ENCODE results near the gene CPED1. TPM values are rescaled to one million over a fixed set of nuclear protein-coding genes. Genes with fewer than 3 reads are reported as not detected.

Gene CPED1
- 1 to 10 TPM; 1.3 to 5.6 (median 3.6) TPM for total RNA-seq

DNA sequence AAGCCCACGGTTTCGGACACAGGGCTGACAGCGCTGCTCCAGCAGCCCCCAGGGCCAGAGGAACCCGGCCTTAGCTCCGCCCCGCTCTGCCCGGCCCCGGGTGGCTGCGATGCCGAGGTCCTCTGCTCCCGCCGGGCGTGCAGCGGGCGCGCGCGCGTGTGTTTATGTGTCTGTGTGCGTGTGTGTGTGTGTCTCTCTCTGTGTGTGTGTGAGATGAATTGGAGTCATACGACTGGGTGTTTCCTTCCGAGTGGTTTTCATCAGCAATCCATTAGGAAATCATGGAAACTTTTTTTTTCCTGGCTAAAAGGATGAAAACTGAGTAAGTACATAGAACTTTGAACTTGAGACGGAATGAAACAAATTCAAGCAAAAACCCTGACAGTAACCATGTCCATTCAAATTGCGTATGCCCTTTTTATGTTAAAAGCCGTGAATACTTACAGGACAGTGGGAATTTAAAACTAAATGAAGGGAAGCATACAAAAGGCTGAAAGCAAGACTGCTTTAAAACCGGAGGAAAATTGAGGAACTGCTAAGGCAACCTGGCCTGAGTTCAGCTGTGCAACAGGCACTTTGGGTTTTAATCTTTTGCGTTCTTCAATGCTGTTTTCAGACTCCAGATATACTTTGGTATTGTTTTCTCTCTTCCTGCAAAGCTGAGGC is at the start of gene CPED1:
CPED1 (plus strand) TSS at position 121 of the 666 bp plus-strand sequence. CDS start 911 bp downstream, outside the sequence.
- Histone ChIP-seq H3K4me1 (peaks cover 11% of the 10 kb centered on the region), H3K36me3 (no peaks in the 10 kb centered on the region), H3K27me3 (peaks cover 11% of the 10 kb centered on the region), H3K4me3 (peak within 1 kb of the TSS; percentile 50), H3K9me3 (no peaks in the 10 kb centered on the region), H3K27ac (peak within 1 kb of the TSS; percentile 75)
- 3% methylated on average over 25 of the region's 27 CpGs for WGBS
- TF ChIP-seq POLR2A (IDR thresholded peaks at IDR 0.05) (peak in 1 of 2 donors; percentile 30), POLR2AphosphoS5 (IDR thresholded peaks at IDR 0.05) (peak in 1 of 3 donors; percentile 44), EP300 (IDR thresholded peaks at IDR 0.05) (no peak)
- TF ChIP-seq, protein P1, sequence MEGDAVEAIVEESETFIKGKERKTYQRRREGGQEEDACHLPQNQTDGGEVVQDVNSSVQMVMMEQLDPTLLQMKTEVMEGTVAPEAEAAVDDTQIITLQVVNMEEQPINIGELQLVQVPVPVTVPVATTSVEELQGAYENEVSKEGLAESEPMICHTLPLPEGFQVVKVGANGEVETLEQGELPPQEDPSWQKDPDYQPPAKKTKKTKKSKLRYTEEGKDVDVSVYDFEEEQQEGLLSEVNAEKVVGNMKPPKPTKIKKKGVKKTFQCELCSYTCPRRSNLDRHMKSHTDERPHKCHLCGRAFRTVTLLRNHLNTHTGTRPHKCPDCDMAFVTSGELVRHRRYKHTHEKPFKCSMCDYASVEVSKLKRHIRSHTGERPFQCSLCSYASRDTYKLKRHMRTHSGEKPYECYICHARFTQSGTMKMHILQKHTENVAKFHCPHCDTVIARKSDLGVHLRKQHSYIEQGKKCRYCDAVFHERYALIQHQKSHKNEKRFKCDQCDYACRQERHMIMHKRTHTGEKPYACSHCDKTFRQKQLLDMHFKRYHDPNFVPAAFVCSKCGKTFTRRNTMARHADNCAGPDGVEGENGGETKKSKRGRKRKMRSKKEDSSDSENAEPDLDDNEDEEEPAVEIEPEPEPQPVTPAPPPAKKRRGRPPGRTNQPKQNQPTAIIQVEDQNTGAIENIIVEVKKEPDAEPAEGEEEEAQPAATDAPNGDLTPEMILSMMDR (IDR thresholded peaks at IDR 0.05), result no peak
- DNase-seq (ENCODE audit: low spot score in 2 of 2), result peak; percentile 85 to 86

DNA sequence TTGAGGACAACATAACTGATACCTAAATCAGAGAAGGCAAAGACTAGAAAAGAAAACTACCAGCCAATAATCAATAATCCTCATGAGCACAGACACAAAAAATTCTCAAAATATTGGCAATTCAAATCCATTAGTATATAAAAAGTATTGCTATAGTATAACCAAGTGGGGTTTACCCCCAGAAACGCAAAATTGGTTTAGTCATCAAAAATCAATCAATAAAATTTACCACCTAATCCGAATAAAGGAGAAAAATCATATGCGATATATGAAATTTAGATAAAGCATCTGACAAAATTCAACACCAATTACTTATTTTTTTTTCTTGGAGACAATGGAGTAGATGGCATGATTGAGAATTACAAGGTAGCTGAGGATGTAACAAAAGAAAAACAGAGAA is 49.2 kb upstream of the CPED1 start:
- no peaks in the 10 kb centered on the region for H3K27me3 ChIP-seq
- WGBS, result 60% methylated on average over 3 of the region's 3 CpGs
- no peak overlapping the region for H3K27ac ChIP-seq
- no peaks in the 10 kb centered on the region for H3K36me3 ChIP-seq
- no peaks in the 10 kb centered on the region for H3K4me1 ChIP-seq
- no peaks in the 10 kb centered on the region for H3K9me3 ChIP-seq
- no peak overlapping the region for H3K4me3 ChIP-seq
- TF ChIP-seq POLR2A (IDR thresholded peaks at IDR 0.05) (no peak), EP300 (IDR thresholded peaks at IDR 0.05) (no peak), POLR2AphosphoS5 (IDR thresholded peaks at IDR 0.05) (no peak)
- TF ChIP-seq, protein P1 (IDR thresholded peaks at IDR 0.05), result no peak
- no peak for DNase-seq (ENCODE audit: low spot score in 2 of 2)

DNA sequence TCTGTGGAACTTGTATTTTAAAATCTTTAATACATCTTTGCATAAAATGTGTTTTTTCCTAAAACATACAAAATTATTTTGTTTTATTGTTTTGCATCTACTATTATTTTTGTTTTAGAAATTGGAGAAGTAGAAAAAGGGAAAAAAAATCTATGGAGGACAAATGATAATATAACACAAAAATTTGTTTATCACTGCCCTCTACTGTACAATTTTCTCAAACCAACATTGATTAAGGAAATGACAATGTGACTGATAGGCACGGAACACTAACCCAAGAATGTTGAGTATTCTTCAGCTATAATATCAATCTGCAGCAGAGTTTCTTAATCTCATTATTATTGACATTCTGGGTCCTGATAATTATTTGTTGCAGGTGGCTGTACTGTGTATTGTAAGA is 47.4 kb upstream of the CPED1 start:
- H3K4me1 ChIP-seq, result no peaks in the 10 kb centered on the region
- WGBS, result 7% methylated on average over 1 of the region's 1 CpG
- H3K36me3 ChIP-seq, result no peaks in the 10 kb centered on the region
- no peak overlapping the region for H3K4me3 ChIP-seq
- no peak for TF ChIP-seq EP300 (IDR thresholded peaks at IDR 0.05)
- TF ChIP-seq POLR2AphosphoS5 (IDR thresholded peaks at IDR 0.05), result no peak
- TF ChIP-seq, protein P1 (IDR thresholded peaks at IDR 0.05), result no peak
- TF ChIP-seq POLR2A (IDR thresholded peaks at IDR 0.05), result no peak
- H3K27ac ChIP-seq, result no peak overlapping the region
- no peaks in the 10 kb centered on the region for H3K27me3 ChIP-seq
- no peaks in the 10 kb centered on the region for H3K9me3 ChIP-seq
- DNase-seq (ENCODE audit: low spot score in 2 of 2), result no peak

DNA sequence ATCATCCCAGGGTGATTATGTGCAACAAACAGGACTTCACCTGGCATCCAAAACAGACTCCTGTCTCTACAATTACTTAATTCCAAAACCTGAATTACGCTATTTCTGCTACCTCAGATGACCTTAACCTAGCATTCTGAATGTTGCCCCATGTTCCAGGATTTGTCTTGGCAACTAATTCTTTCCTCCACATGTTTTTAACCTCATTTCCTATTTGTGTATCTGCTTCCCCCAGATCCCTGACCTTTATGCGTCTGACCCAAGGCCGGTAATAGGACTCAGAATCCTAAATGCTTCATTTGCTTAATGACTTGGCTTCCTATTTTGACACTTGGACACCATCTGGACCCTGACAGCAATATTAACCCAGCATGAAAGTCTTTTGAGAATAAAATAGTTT is 46.7 kb upstream of the CPED1 start:
- no peaks in the 10 kb centered on the region for H3K36me3 ChIP-seq

DNA sequence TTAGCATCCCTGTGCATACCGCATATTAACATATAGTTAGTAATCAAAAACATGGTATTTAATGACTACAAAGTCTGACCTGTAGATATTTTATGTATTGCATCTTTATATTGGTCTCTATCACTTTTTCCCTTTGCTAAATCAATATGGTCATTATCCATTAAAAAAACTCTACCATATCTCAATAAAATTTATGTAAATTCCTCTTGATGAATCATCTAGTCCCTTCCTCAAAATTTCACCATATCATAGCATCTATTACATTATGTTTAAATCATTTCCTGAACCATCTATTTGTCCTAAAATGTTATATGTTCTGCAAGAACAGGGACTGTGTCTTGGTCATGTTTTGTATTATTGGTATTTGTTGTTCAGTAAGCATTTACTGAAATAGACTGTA is 45.6 kb upstream of the CPED1 start:
- no peak overlapping the region for H3K27ac ChIP-seq
- no peaks in the 10 kb centered on the region for H3K27me3 ChIP-seq
- WGBS, result 100% methylated on average over 1 of the region's 1 CpG
- no peak overlapping the region for H3K4me3 ChIP-seq
- H3K36me3 ChIP-seq, result no peaks in the 10 kb centered on the region
- no peaks in the 10 kb centered on the region for H3K4me1 ChIP-seq
- TF ChIP-seq EP300 (IDR thresholded peaks at IDR 0.05), result no peak
- TF ChIP-seq, protein P1 (IDR thresholded peaks at IDR 0.05), result no peak
- TF ChIP-seq POLR2A (IDR thresholded peaks at IDR 0.05), result no peak
- TF ChIP-seq POLR2AphosphoS5 (IDR thresholded peaks at IDR 0.05), result no peak
- no peaks in the 10 kb centered on the region for H3K9me3 ChIP-seq
- no peak for DNase-seq (ENCODE audit: low spot score in 2 of 2)

More for the DNA sequence above, 46.7 kb upstream of the CPED1 start:
- no peaks in the 10 kb centered on the region for H3K27me3 ChIP-seq
- H3K9me3 ChIP-seq, result no peaks in the 10 kb centered on the region
- H3K27ac ChIP-seq, result no peak overlapping the region
- H3K4me1 ChIP-seq, result no peaks in the 10 kb centered on the region
- WGBS, result 59% methylated on average over 3 of the region's 3 CpGs
- no peak for DNase-seq (ENCODE audit: low spot score in 2 of 2)
- no peak overlapping the region for H3K4me3 ChIP-seq
- TF ChIP-seq, protein P1 (IDR thresholded peaks at IDR 0.05), result no peak
- TF ChIP-seq POLR2AphosphoS5 (IDR thresholded peaks at IDR 0.05), result no peak
- TF ChIP-seq EP300 (IDR thresholded peaks at IDR 0.05), result no peak
- TF ChIP-seq POLR2A (IDR thresholded peaks at IDR 0.05), result no peak

All from suprapubic skin (tissue), 4 donors.